A549 (cell line): ENCODE results near the gene HBG2. TPM values are rescaled to one million over a fixed set of nuclear protein-coding genes. Genes with fewer than 3 reads are reported as not detected.

ENCODE experiments used
- ATAC-seq, 2 experiments: fragments of 200-7000 bp in 1 of 2; fragments of >200 bp in 1 of 2; cut with Nextera tagmentation in 1 of 2; cut with Tn5 transposase in 1 of 2; 3 replicates each; pipeline versions ENCODE4 v1.8.0 to v1.9.1; 2018 to 2020; ENCODE audit warnings: mild to moderate bottlenecking in 1 of 2, moderate library complexity in 1 of 2
- CTCF ChIA-PET: fragments of 300-600 bp; sonication (Branson Sonifier 250); formaldehyde crosslinking; extraction: SDS; loops from one replicate; lab custom pipeline; 2021; ENCODE audit warnings: antibody characterized with exemption, inconsistent platforms; lab: Yijun Ruan, JAX
- POLR2A ChIA-PET: fragments of 350-600 bp; formaldehyde crosslinking; extraction: SDS; loops from one replicate; lab custom pipeline; 2021; ENCODE audit warnings: antibody characterized with exemption, inconsistent platforms; lab: Yijun Ruan, JAX
- DNase-seq, 2 experiments: peaks; one replicate each; pipeline versions ENCODE4 v3.0.0 to v3.0.0-alpha.2; 2011 to 2016; ENCODE audit warnings: low read depth in 1 of 2, low spot score in 1 of 2
- FAIRE-seq: peaks from 2 replicates; lab custom pipeline; 2011; peaks lifted over from hg19 to GRCh38; lab: Jason Lieb, UNC
- H3K27ac ChIP-seq, 2 experiments: fragments of >200 bp; sonication (Bioruptor Twin); formaldehyde crosslinking; 3 replicates each; pipeline ENCODE4 v1.5.1; 2016 to 2017
- H3K4me1 ChIP-seq: fragments of >200 bp; sonication (Bioruptor Twin); formaldehyde crosslinking; 3 replicates; pipeline ENCODE4 v1.6.1; 2016
- H3K4me2 ChIP-seq: fragments of >200 bp; sonication (Bioruptor Twin); formaldehyde crosslinking; 3 replicates; pipeline ENCODE4 v1.6.1; 2016
- H3K4me3 ChIP-seq: fragments of >200 bp; sonication (Bioruptor Twin); formaldehyde crosslinking; 3 replicates; pipeline ENCODE4 v1.5.1; 2016
- H3K9me3 ChIP-seq: fragments of >200 bp; sonication (Bioruptor Twin); formaldehyde crosslinking; 3 replicates; pipeline ENCODE4 v1.6.1; 2016
- CBX8 ChIP-seq: fragments of 200-600 bp; sonication (generic); IDR thresholded peaks from 2 replicates; pipeline ENCODE4 v1.6.1; 2016
- CEBPB ChIP-seq, 2 experiments: fragments of >200 bp in 1 of 2; sonication (Bioruptor Twin) in 1 of 2; formaldehyde crosslinking in 1 of 2; IDR thresholded peaks; 2 replicates each; pipeline ENCODE4 v1.6.1; 2012 to 2016
- CHD4 ChIP-seq: fragments of 200-600 bp; sonication (generic); IDR thresholded peaks from 2 replicates; pipeline ENCODE4 v1.6.1; 2016; ENCODE audit warnings: antibody characterized with exemption, mild to moderate bottlenecking, borderline replicate concordance
- CTCF ChIP-seq: fragments of >200 bp; sonication (Bioruptor Twin); formaldehyde crosslinking; IDR thresholded peaks from 3 replicates; pipeline ENCODE4 v1.5.1; 2016
- ESRRA ChIP-seq: fragments of 150-350 bp; IDR thresholded peaks from 2 replicates; pipeline ENCODE4 v1.6.1; 2014; ENCODE audit warnings: mild to moderate bottlenecking, low read length, borderline replicate concordance
- FOSL2 ChIP-seq, 2 experiments: fragments of 450-650 bp in 1 of 2; fragments of >200 bp in 1 of 2; sonication (Bioruptor Twin) in 1 of 2; formaldehyde crosslinking; IDR thresholded peaks; 2 replicates each; pipeline versions ENCODE4 v1.5.0 to v1.6.1; 2016 to 2020; ENCODE audit warnings: mild to moderate bottlenecking in 1 of 2, moderate library complexity in 1 of 2
- HOXA7 ChIP-seq: fragments of 250-450 bp; sonication (Bioruptor Pico); IDR thresholded peaks from 2 replicates; pipeline ENCODE4 v1.5.0; 2020; ENCODE audit warnings: mild to moderate bottlenecking, moderate library complexity
- KDM1A ChIP-seq: fragments of 200-600 bp; sonication (generic); IDR thresholded peaks from 2 replicates; pipeline ENCODE4 v1.6.1; 2016; ENCODE audit warnings: low read depth, mild to moderate bottlenecking
- MAZ ChIP-seq: fragments of 150-350 bp; IDR thresholded peaks from 2 replicates; pipeline ENCODE4 v1.6.1; 2014; ENCODE audit warnings: antibody characterized with exemption, low read depth, low read length, borderline replicate concordance
- PHF8 ChIP-seq: fragments of 200-600 bp; sonication (generic); IDR thresholded peaks from 2 replicates; pipeline ENCODE4 v1.6.1; 2016; ENCODE audit warnings: low read depth, mild to moderate bottlenecking, antibody characterized with exemption, moderate library complexity, borderline replicate concordance
- POLR2AphosphoS2 ChIP-seq: conservative IDR thresholded peaks from 2 replicates; pipeline ENCODE4 v1.6.1; 2012; ENCODE audit warnings: low read length, improper control_type of control experiment, inconsistent platforms
- RAD21 ChIP-seq, 2 experiments: fragments of >200 bp in 1 of 2; sonication (Bioruptor Twin) in 1 of 2; formaldehyde crosslinking in 1 of 2; IDR thresholded peaks in 1 of 2; conservative IDR thresholded peaks in 1 of 2; 2 replicates in 1 of 2; 3 replicates in 1 of 2; pipeline ENCODE4 v1.6.1; 2012 to 2018; ENCODE audit warnings: inconsistent platforms in 1 of 2
- RFX5 ChIP-seq: fragments of 450-650 bp; IDR thresholded peaks from 2 replicates; pipeline ENCODE4 v1.7.1; 2014; ENCODE audit warnings: antibody characterized with exemption, mild to moderate bottlenecking, moderate library complexity
- RNF2 ChIP-seq: fragments of 200-600 bp; sonication (generic); IDR thresholded peaks from 2 replicates; pipeline ENCODE4 v1.6.1; 2016; ENCODE audit warnings: low read depth, mild to moderate bottlenecking, antibody characterized with exemption, moderate library complexity, borderline replicate concordance
- SMC3 ChIP-seq: fragments of >200 bp; sonication (Bioruptor Twin); formaldehyde crosslinking; IDR thresholded peaks from 3 replicates; pipeline ENCODE4 v1.6.1; 2018; ENCODE audit warnings: inconsistent platforms
- SREBF2 ChIP-seq: fragments of 450-650 bp; IDR thresholded peaks from 2 replicates; pipeline ENCODE4 v1.6.1; 2014; ENCODE audit warnings: mild to moderate bottlenecking, moderate library complexity
- TFCP2L1 ChIP-seq: fragments of 250-450 bp; sonication (Bioruptor Pico); IDR thresholded peaks from 2 replicates; pipeline ENCODE4 v1.5.0; 2021; ENCODE audit warnings: mild to moderate bottlenecking
- TP53 ChIP-seq: fragments of 250-450 bp; sonication (Bioruptor Pico); IDR thresholded peaks from 2 replicates; pipeline ENCODE4 v1.5.0; 2021; ENCODE audit warnings: mild to moderate bottlenecking, moderate library complexity
- ZC3H11A ChIP-seq: fragments of 450-650 bp; IDR thresholded peaks from 2 replicates; pipeline ENCODE4 v1.6.1; 2014; ENCODE audit warnings: antibody characterized with exemption, mild to moderate bottlenecking
- ZFP36 ChIP-seq: fragments of 450-650 bp; IDR thresholded peaks from 2 replicates; pipeline ENCODE4 v1.6.1; 2014; ENCODE audit warnings: borderline replicate concordance; ENCODE audit not compliant: partially characterized antibody
- WGBS: methylation state at CpG from one replicate; pipeline ENCODE4 v1.1.6; 2017; ENCODE audit errors: missing lambda C conversion rate; 5-methylcytosine and 5-hydroxymethylcytosine counted together
- polyA plus RNA-seq, 4 experiments: library from polyadenylated mRNA; depleted of rRNA in 3 of 4; stranded (reverse); fragments of >200 nt; fragmentation: RNase III in 1 of 4; extraction: RNeasy Plus Mini Kit Qiagen cat#74134 plus additional on column Dnase treatment in 1 of 4; gene quantifications; 2 replicates in 3 of 4; 3 replicates in 1 of 4; pipeline ENCODE4 v1.2.3, GENCODE V29; 2011 to 2017

The HBG2 gene
- polyA plus RNA-seq, 2 of the 4 experiments (the other 2 are of a cell fraction): not detected

GRCh38 chr11:5204787-5205186 is 49.8 kb downstream of the HBG2 start:
- POLR2A ChIA-PET: no interaction called here
- Histone ChIP-seq H3K4me3 (no peak overlapping the region), H3K27ac (no peak overlapping the region), H3K9me3 (no peaks in the 10 kb centered on the region)
- peak; percentile 95 to 98 for ATAC-seq
- peak; percentile 64 to 80 for DNase-seq
- TF ChIP-seq RNF2: no peak
- no peak for TF ChIP-seq ZC3H11A
- no peak for TF ChIP-seq ESRRA
- TF ChIP-seq TFCP2L1 (CRISPR knock-in tag): no peak
- TF ChIP-seq CHD4: no peak
- TF ChIP-seq CEBPB (IDR thresholded peaks at IDR 0.05): no peak
- no peak for TF ChIP-seq KDM1A
- no peak for TF ChIP-seq RFX5
- no peak for TF ChIP-seq POLR2AphosphoS2
- TF ChIP-seq FOSL2 (IDR thresholded peaks at IDR 0.05): no peak
- TF ChIP-seq FOSL2 (CRISPR knock-in tag; IDR thresholded peaks at IDR 0.05): no peak
- peak; percentile 92 for TF ChIP-seq SMC3
- TF ChIP-seq HOXA7 (CRISPR knock-in tag): no peak
- TF ChIP-seq CTCF: peak; percentile 79
- TF ChIP-seq PHF8: no peak
- TF ChIP-seq RAD21 (conservative IDR thresholded peaks at IDR 0.05 in 1 of 2, IDR thresholded peaks at IDR 0.05 in 1 of 2): peak; percentile 88 to 92
- no peak for TF ChIP-seq CBX8
- TF ChIP-seq ZFP36: no peak
- TF ChIP-seq MAZ: no peak
- TF ChIP-seq SREBF2: no peak
- TF ChIP-seq, all 56 proteins: peak for 3
- CTCF ChIA-PET: interaction anchor here (0.6 to 5.6 kb wide), 17 partner anchors 9 to 605 kb away, joined by 3 to 44 read pairs (median 3); no protein-coding TSS in a partner anchor
- Histone ChIP-seq H3K4me2 (no peak overlapping the region), H3K4me1 (no peaks in the 10 kb centered on the region)
- peak; percentile 95 for FAIRE-seq
- WGBS: 0% methylated on average over 1 of the region's 1 CpG

- no peak for FAIRE-seq
- 26% methylated on average over 2 of the region's 2 CpGs for WGBS
- no peak for DNase-seq
- no peak for TF ChIP-seq TP53 (CRISPR knock-in tag)
- TF ChIP-seq, all 56 proteins: peak for 0
- no peak for ATAC-seq
- H3K4me3 ChIP-seq: no peak overlapping the region
- POLR2A ChIA-PET: no interaction called here
- H3K9me3 ChIP-seq: no peaks in the 10 kb centered on the region
- CTCF ChIA-PET: interaction anchor here (0.5 to 5.6 kb wide), 10 partner anchors 75 to 1233 kb away, joined by 3 to 44 read pairs (median 5); no protein-coding TSS in a partner anchor
- no peak overlapping the region for H3K4me2 ChIP-seq
- no peak overlapping the region for H3K27ac ChIP-seq
- H3K4me1 ChIP-seq: no peaks in the 10 kb centered on the region
Observed at GRCh38 chr11:5203366-5203765, 51.2 kb downstream of the HBG2 start.

Other genes starting within 250 kb of the HBG2 start
- gene OR52J3, start 208.3 kb downstream of the HBG2 start, polyA plus RNA-seq (2011; rRNA removed): not detected in 2 replicates
- not detected in 3 replicates for gene OR52J3, start 208.3 kb downstream of the HBG2 start, polyA plus RNA-seq (2017; fragmentation: RNase III; extraction: RNeasy Plus Mini Kit Qiagen cat#74134 plus additional on column Dnase treatment)
- gene OR52E2, start 195.2 kb downstream of the HBG2 start, polyA plus RNA-seq (2011; rRNA removed): not detected in 2 replicates
- gene OR52E2, start 195.2 kb downstream of the HBG2 start, polyA plus RNA-seq (2017; fragmentation: RNase III; extraction: RNeasy Plus Mini Kit Qiagen cat#74134 plus additional on column Dnase treatment): not detected in 3 replicates
- not detected in 2 replicates for gene OR52E1, start 185.2 kb downstream of the HBG2 start, polyA plus RNA-seq (2011; rRNA removed)
- not detected in 3 replicates for gene OR52E1, start 185.2 kb downstream of the HBG2 start, polyA plus RNA-seq (2017; fragmentation: RNase III; extraction: RNeasy Plus Mini Kit Qiagen cat#74134 plus additional on column Dnase treatment)
- not detected in 2 replicates for gene OR52A5, start 116.4 kb downstream of the HBG2 start, polyA plus RNA-seq (2011; rRNA removed)
- gene OR52A5, start 116.4 kb downstream of the HBG2 start, polyA plus RNA-seq (2017; fragmentation: RNase III; extraction: RNeasy Plus Mini Kit Qiagen cat#74134 plus additional on column Dnase treatment): not detected in 3 replicates
- gene OR52A1, start 100.0 kb downstream of the HBG2 start, polyA plus RNA-seq (2011; rRNA removed): not detected in 2 replicates
- not detected in 3 replicates for gene OR52A1, start 100.0 kb downstream of the HBG2 start, polyA plus RNA-seq (2017; fragmentation: RNase III; extraction: RNeasy Plus Mini Kit Qiagen cat#74134 plus additional on column Dnase treatment)
- not detected in 2 replicates for gene OR51V1, start 54.1 kb downstream of the HBG2 start, polyA plus RNA-seq (2011; rRNA removed)
- gene OR51V1, start 54.1 kb downstream of the HBG2 start, polyA plus RNA-seq (2017; fragmentation: RNase III; extraction: RNeasy Plus Mini Kit Qiagen cat#74134 plus additional on column Dnase treatment): not detected in 3 replicates
- 0.30 TPM in 1 of 2 replicates, not detected in the other for gene HBB, start 27.7 kb downstream of the HBG2 start, polyA plus RNA-seq (2011; rRNA removed)
- not detected in 3 replicates for gene HBB, start 27.7 kb downstream of the HBG2 start, polyA plus RNA-seq (2017; fragmentation: RNase III; extraction: RNeasy Plus Mini Kit Qiagen cat#74134 plus additional on column Dnase treatment)
- not detected in 2 replicates for gene HBD, start 20.3 kb downstream of the HBG2 start, polyA plus RNA-seq (2011; rRNA removed)
- gene HBD, start 20.3 kb downstream of the HBG2 start, polyA plus RNA-seq (2017; fragmentation: RNase III; extraction: RNeasy Plus Mini Kit Qiagen cat#74134 plus additional on column Dnase treatment): not detected in 3 replicates
- not detected in 2 replicates for gene HBG1, start 4.9 kb downstream of the HBG2 start, polyA plus RNA-seq (2011; rRNA removed)
- not detected in 3 replicates for gene HBG1, start 4.9 kb downstream of the HBG2 start, polyA plus RNA-seq (2017; fragmentation: RNase III; extraction: RNeasy Plus Mini Kit Qiagen cat#74134 plus additional on column Dnase treatment)
- 0.24 and 0.32 TPM in 2 replicates for gene HBE1, start 15.2 kb upstream of the HBG2 start, polyA plus RNA-seq (2011; rRNA removed)
- 0.10 TPM in 1 of 3 replicates, not detected in the others for gene HBE1, start 15.2 kb upstream of the HBG2 start, polyA plus RNA-seq (2017; fragmentation: RNase III; extraction: RNeasy Plus Mini Kit Qiagen cat#74134 plus additional on column Dnase treatment)
- gene OR51B4, start 47.2 kb upstream of the HBG2 start, polyA plus RNA-seq (2011; rRNA removed): 0.11 TPM in 1 of 2 replicates, not detected in the other
- not detected in 3 replicates for gene OR51B4, start 47.2 kb upstream of the HBG2 start, polyA plus RNA-seq (2017; fragmentation: RNase III; extraction: RNeasy Plus Mini Kit Qiagen cat#74134 plus additional on column Dnase treatment)
- gene OR51B2, start 69.5 kb upstream of the HBG2 start, polyA plus RNA-seq (2011; rRNA removed): not detected in 2 replicates
- gene OR51B2, start 69.5 kb upstream of the HBG2 start, polyA plus RNA-seq (2017; fragmentation: RNase III; extraction: RNeasy Plus Mini Kit Qiagen cat#74134 plus additional on column Dnase treatment): not detected in 3 replicates
- 0.09 and 0.19 TPM in 2 replicates for gene OR51B5, start 88.7 kb upstream of the HBG2 start, polyA plus RNA-seq (2011; rRNA removed)
- 0.06 to 0.10 TPM in 2 of 3 replicates, not detected in the other for gene OR51B5, start 88.7 kb upstream of the HBG2 start, polyA plus RNA-seq (2017; fragmentation: RNase III; extraction: RNeasy Plus Mini Kit Qiagen cat#74134 plus additional on column Dnase treatment)
- not detected in 2 replicates for gene OR51B6, start 96.7 kb upstream of the HBG2 start, polyA plus RNA-seq (2011; rRNA removed)
- not detected in 3 replicates for gene OR51B6, start 96.7 kb upstream of the HBG2 start, polyA plus RNA-seq (2017; fragmentation: RNase III; extraction: RNeasy Plus Mini Kit Qiagen cat#74134 plus additional on column Dnase treatment)
- not detected in 2 replicates for gene OR51M1, start 129.0 kb upstream of the HBG2 start, polyA plus RNA-seq (2011; rRNA removed)
- not detected in 3 replicates for gene OR51M1, start 129.0 kb upstream of the HBG2 start, polyA plus RNA-seq (2017; fragmentation: RNase III; extraction: RNeasy Plus Mini Kit Qiagen cat#74134 plus additional on column Dnase treatment)
- not detected in 2 replicates for gene OR51Q1, start 167.3 kb upstream of the HBG2 start, polyA plus RNA-seq (2011; rRNA removed)
- not detected in 3 replicates for gene OR51Q1, start 167.3 kb upstream of the HBG2 start, polyA plus RNA-seq (2017; fragmentation: RNase III; extraction: RNeasy Plus Mini Kit Qiagen cat#74134 plus additional on column Dnase treatment)
- not detected in 2 replicates for gene OR51I1, start 186.7 kb upstream of the HBG2 start, polyA plus RNA-seq (2011; rRNA removed)
- gene OR51I1, start 186.7 kb upstream of the HBG2 start, polyA plus RNA-seq (2017; fragmentation: RNase III; extraction: RNeasy Plus Mini Kit Qiagen cat#74134 plus additional on column Dnase treatment): not detected in 3 replicates
- not detected in 2 replicates for gene OR51I2, start 194.5 kb upstream of the HBG2 start, polyA plus RNA-seq (2011; rRNA removed)
- gene OR51I2, start 194.5 kb upstream of the HBG2 start, polyA plus RNA-seq (2017; fragmentation: RNase III; extraction: RNeasy Plus Mini Kit Qiagen cat#74134 plus additional on column Dnase treatment): not detected in 3 replicates
- not detected in 2 replicates for gene OR52D1, start 233.9 kb upstream of the HBG2 start, polyA plus RNA-seq (2011; rRNA removed)
- gene OR52D1, start 233.9 kb upstream of the HBG2 start, polyA plus RNA-seq (2017; fragmentation: RNase III; extraction: RNeasy Plus Mini Kit Qiagen cat#74134 plus additional on column Dnase treatment): not detected in 3 replicates